MM.1S (cell line): ENCODE data around the gene TMEM245.

Experiments used
- CTCF ChIP-seq: fragments of 300-600 bp; sonication (generic); IDR thresholded peaks from 2 replicates; pipeline ENCODE4 v1.5.1; 2016; ENCODE audit warnings: antibody characterized with exemption, low read length, mixed read lengths
- EZH2 ChIP-seq: fragments of 300-600 bp; sonication (generic); optimal IDR thresholded peaks from 2 replicates; pipeline ENCODE3; 2017; ENCODE audit warnings: low read depth, mild to moderate bottlenecking, antibody characterized with exemption, low read length, mixed read lengths
- EZH2phosphoT487 ChIP-seq: fragments of 300-600 bp; sonication (generic); IDR thresholded peaks from 2 replicates; pipeline ENCODE4 v1.6.1; 2018; ENCODE audit warnings: antibody characterized with exemption, low read length

GRCh38 chr9:109011231-109011671 lies 108.5 kb downstream of the TMEM245 start:
- TF ChIP-seq CTCF (no peak), EZH2 (no peak), EZH2phosphoT487 (no peak)
